NCI-H1694 treated with DMSO at 0.1 percent for 48 hours (cell line): Measurements from ENCODE around the gene GJC2.

Experiments used
- DNase-seq: peaks from one replicate; lab custom pipeline; 2025; lab: John Stamatoyannopoulos, UW

The GJC2 gene

DNA sequence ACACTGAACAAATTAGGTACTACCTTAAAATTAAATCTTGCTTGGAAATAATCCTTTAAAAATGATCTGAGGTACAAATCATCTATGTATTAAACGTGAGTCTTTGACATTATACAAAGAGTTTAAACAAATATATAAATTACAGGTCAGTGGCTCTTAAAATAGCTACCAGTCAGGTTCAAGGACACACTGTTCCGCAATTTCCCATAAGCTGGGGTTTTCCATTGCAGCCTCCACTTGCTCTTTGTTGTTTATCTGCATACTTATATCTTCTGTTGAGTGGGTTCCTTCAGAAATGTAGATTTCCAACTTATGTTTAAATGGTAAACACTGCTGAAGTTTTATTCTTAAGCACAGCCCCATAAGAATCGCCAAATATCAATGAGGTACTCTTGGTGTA, 34.9 kb upstream of the GJC2 start:
- no peak for DNase-seq

DNA sequence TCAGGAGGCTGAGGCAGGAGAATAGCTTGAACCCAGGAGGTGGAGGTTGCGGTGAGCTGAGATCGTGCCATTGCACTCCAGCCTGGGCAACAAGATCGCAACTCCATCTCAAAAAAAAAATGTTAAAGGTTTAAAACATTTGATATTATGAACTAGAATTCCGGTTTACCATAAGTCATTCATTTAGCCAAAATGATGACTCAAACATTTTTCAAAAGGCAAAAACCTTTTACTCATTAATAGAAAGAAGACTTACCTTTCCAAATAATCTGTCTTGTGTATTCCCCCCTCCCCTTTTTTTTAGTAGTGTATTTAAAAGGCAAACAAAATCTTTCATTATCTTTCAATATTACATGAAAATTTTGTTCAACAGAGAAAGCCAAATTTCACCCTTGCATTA, 32.4 kb upstream of the GJC2 start:
- DNase-seq: no peak

DNA sequence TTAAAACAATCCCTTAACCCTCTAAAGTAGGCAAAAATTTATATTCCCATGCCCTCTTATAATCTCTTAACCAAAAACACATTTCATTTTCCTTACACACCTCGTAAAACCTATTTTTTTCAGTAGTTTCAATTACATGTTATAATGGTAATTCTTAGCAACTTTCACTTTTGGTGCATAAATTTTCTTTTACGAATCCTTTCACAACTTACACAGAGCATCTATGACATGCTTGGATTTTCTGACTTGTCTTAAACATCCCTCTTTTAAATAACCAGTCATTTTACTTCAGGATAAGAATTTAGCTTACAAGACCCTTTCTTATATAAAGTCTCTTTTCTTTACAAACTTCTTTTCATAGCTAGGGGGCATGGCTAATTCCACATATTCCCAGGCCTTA, 31.7 kb upstream of the GJC2 start:
- DNase-seq: no peak

- no peak for DNase-seq
Observed at GRCh38 chr1:228120351-228120750, 29.4 kb upstream of the GJC2 start.

DNA sequence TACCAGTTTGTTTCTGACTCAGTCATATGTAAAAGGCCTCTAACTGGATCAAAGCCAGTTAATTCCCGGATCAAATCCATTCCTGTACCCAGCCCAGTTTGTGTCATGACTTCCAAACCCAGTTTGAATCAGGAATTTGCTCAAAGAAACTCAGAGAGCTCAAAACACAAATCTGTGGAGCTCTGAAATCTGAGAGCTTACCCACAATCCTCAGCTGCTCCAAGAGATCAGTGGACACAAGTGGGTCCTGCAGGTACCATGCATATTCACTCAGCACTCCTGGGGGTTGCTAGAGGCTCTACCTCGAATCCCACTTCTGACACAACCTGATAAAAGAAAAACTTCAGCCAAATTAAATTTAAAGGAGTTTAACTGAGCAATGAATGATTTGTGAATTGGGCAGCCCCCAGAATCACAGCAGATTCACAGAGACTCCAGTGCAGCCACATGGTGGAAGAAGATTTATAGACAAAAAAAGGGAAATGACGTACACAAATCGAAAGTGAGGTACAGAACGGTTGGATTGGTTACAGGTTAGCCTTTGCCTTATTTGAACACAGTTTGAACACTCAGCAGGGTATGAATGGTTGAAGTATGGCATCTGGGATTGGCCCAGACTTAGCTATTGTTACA, 28.8 kb upstream of the GJC2 start:
- no peak for DNase-seq

- DNase-seq: no peak
Observed at GRCh38 chr1:228122921-228123441, 26.7 kb upstream of the GJC2 start.

DNA sequence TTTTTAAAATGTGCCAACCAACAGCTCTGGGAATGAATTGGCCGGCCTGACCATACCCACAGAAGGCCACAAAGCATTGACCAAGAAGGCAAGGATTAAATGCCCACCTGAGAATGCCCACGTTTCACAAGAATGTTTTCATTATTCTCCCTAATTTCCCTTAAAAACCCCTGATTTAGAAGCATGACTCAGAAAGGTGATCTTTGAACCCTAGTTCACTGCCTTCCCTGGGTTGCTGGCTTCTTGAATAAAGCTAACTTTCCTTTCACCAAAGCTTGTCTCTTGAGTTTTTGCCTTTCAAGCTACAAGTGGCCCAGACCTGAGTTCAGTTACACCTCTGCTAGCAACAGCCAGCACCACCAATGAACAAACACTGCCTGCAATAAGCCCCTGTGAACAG, 26.2 kb upstream of the GJC2 start:
- no peak for DNase-seq

- no peak for DNase-seq
Observed at GRCh38 chr1:228125185-228125584, 24.5 kb upstream of the GJC2 start.

DNA sequence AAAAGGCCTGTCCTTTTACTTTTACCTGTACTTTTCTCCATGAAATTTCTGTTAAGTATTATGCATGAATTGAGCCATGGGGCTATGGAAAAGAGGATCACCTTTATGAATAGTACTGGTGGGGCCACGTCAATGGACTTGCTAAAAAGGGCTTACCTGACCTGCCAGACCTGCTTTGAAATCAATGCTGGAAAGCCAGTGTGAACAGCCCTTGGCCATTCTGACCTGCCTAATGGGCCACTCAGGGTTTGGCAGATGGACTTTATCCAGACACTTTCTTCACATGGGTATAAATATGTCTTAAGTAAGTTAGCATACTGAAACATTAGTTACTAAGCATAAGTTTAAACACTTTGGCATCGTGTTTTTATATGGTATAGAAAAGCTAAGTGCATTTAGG, 18.0 kb upstream of the GJC2 start:
- DNase-seq: no peak

DNA sequence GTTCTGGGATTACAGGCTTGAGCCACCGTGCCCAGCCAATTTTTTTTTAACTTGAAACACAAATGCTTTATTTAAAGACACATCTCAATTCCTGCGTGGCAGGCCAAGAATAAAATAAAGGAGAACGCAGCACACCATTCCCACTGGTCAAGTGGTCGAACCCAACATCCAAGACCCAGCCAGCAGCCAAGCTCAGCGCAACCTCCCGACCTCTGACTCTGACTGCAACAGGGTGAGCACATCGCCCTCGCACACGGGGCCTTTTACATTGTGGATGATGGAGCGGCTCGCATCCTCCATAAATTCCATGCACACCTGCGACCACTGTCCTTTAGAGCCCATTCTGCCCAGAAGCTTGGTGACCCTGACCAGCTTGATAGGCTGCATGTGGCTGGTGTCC, 15.1 kb upstream of the GJC2 start:
- no peak for DNase-seq

- no peak for DNase-seq
Observed at GRCh38 chr1:228136901-228137300, 12.8 kb upstream of the GJC2 start.

DNA sequence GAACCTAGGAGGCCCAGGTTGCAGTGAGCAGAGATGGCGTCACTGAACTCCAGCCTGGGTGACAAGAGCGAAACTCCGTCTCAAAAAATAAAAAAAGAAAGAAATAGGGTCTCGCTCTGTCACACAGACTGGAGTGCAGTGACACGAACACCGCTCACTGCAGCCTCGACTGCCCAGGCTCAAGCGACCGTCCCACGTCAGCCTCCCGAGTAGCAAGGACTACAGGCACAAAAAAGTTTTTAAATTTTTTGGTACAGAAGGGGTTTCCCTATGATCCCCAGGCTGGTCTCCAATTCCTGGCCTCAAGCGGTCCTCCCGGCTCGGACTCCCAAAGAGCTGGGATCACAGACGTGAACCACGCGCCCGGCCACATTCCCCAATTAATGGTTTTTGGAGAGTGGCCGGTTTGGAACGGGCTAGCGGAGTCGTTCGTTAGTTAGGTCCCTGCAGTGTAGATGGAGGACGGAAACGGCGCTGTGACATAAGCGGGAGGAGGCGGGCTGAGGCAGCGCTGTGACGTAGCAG, 10.3 kb upstream of the GJC2 start:
- no peak for DNase-seq

DNA sequence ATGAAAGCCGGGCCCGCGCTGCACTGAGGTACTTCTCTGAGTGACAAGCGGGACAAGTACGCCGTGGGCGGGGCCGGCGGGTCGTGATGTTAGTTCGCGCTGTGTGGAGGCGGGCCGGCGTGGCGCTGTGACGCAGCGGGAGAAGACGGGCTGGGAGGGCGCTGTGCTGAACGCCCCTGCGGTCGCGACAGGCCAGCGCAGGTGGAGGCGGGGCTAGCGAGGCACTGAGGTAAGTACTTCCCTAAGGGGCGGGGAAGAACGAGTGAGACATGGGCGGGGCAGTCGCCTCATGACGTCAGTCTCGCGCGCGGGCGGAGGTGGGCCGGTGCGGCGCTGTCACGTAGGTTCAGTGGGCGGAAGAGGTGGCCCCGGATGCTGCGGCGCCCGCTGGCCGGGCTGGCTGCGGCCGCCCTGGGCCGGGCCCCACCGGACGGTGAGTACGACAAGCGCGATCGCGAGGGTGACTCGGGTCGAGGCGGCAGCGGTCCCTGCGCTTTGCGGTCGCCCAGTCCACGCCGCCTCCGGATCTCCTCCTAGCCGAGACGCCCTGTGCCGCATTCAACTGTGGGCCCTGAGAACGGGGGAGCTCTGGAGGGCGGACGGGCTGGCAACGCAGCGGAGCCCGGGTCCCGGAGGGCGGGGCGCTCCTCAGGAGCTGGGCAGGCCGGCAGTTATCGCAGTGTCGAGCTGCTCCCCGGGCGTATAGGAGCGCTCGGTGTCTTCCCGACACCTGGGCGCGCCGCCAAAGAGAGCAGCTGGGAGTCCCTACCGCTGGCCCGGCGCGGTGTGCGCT, 9.6 kb upstream of the GJC2 start, which contains the start of gene GUK1:
Gene GUK1 (plus strand): TSS at position 349 of the 793 bp plus-strand sequence. CDS start 24 bp downstream, at position 373.
- peak; percentile 97 for DNase-seq

DNA sequence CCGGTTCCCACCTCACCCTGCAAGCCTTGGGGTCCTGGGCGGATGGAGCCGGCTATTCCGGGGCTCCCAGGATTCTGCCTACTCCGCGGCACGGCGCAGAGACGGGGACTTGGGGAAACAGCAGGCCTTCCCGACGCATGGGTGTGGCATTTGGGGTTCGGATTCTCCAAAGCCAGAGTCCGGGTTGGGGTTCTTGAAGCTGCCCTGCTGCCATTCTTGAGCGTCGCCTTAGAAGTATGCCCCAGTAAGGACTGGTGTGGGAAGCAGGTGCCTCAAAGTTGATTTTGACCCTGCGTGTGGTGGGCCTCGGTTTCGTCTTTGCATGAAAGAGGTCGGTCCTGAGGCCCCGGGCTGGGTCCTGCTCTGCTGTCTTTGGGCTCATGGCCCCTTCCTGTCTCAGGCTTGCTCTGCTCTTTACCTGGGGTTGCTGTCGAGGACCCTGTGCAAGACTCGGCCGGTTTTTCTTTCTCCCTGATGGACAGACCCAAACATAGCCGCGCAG, 9.0 kb upstream of the GJC2 start:
- DNase-seq: no peak

GRCh38 chr1:228141226-228142044, 8.3 kb upstream of the GJC2 start:
- DNase-seq: no peak

DNA sequence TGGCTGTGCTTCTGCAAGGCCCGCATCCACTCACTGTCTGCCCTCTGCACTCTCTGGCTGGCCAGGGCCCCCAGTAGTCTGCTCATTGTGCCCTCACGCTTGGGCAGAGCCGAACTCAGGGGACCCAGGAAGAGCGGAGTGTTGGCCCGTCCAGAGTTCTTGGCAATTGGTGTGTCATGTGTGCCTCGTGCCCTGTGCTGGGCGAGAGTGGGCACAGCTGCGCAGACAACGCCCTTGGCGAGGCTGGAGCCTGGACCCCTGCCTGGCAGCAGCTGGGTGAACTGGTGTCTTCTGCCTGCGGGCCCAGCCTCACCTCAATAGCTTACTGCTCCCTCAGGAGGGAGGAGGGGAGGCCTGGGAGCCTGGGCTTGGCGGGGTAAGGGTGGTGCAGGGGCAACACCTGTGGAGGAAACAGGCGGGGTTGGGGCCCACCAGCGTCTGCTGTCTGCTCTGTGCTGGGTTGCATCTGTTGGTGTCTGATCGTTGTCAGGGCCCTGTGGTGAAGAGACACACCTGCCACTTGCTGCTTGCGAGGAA, 7.5 kb upstream of the GJC2 start:
- DNase-seq: no peak

DNA sequence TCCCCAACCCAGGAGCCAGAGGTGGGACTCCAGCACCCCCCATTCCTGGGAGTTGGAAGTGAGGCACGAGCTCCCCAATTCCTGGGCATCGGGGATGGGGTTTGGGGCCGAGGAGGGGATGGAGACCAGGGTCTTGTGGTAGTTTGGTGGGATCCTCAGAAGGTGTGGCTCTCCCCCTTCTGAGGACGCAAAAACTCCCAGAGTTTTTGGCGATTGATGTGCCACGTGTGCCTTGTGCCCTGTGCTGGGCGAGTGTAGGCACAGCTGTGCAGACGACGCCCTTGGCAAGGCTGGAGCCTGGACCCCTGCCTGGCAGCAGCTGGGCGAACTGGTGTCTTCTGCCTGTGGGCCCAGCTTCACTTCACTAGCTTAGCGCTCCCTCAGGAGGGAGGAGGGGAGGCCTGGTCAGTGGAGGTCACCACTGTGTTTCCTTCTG, 7.0 kb upstream of the GJC2 start:
- no peak for DNase-seq

- no peak for DNase-seq
Observed at GRCh38 chr1:228143480-228144192, 6.1 kb upstream of the GJC2 start.

DNA sequence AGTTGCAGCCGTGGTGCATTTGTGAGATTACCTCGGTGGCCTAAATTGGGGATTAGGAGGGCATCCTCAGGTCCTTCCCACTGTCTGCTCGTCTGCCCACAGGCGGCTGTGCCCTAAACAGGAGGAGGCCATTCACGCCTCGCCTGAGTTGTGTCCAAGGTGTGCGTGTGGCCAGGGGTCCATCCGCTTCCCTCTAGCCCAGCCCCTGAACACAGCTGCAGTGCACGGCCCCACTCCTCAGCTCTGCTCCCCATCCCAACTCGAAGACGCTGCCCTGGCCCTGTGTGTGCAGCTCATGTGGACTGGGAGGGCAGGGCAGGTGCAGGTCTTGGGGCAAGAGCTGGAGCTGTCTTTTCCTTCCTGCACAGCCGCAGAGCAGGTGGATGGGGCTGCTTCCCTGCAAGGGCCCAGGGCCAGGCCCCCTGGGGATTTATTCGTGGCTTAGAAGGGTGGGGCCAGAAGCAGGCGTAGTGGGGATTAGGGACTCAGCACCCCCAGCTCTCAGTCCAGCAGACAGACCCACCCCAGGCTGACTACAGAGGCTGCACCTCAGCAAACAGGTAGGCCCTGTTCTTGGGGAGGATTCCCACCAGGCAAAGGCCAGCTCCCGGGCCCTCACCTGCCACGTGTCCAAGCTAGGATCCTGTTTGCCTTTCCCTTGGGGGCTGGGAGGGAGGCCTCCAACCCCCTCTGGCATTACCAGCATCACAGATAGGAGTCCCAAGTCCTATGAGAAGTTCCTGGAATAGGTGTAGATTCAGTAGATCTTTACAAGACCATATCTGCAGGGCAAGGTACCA, 5.3 kb upstream of the GJC2 start:
- no peak for DNase-seq

GRCh38 chr1:228144993-228145343, 4.8 kb upstream of the GJC2 start:
- DNase-seq: no peak
